OCI-M2 (cell line): Measurements from ENCODE around the gene GDNF.
"Not testable (repeated sequence)": the region's sequence is repeated elsewhere in the genome, so short reads cannot be mapped to it uniquely, and the experiment has no call there.

ENCODE experiments used
- DNase-seq: peaks from one replicate; lab custom pipeline; 2025; ENCODE audit not compliant: unreplicated experiment; lab: John Stamatoyannopoulos, UW

Gene GDNF

GRCh38 chr5:37839407-37840052, at the start of gene GDNF:
Gene GDNF, minus strand, starts transcription at chr5:37840041. Its CDS starts 5,245 bp downstream, at chr5:37834796.
- no peak for DNase-seq

GRCh38 chr5:37888476-37888875, 48.6 kb upstream of the GDNF start:
- no peak for DNase-seq

GRCh38 chr5:37886242-37886905, 46.5 kb upstream of the GDNF start:
- no peak for DNase-seq

GRCh38 chr5:37882636-37883035, 42.8 kb upstream of the GDNF start:
- DNase-seq = no peak

- no peak for DNase-seq
Measured at GRCh38 chr5:37881359-37881758, 41.5 kb upstream of the GDNF start.

GRCh38 chr5:37876943-37877342, 37.1 kb upstream of the GDNF start:
- no peak for DNase-seq

GRCh38 chr5:37876245-37876644, 36.4 kb upstream of the GDNF start:
- DNase-seq = no peak

- no peak for DNase-seq
Measured at GRCh38 chr5:37875051-37875787, 35.4 kb upstream of the GDNF start.

GRCh38 chr5:37873988-37874387, 34.1 kb upstream of the GDNF start:
- DNase-seq = no peak

GRCh38 chr5:37871023-37871815, 31.4 kb upstream of the GDNF start:
- no peak for DNase-seq

GRCh38 chr5:37869216-37869615, 29.4 kb upstream of the GDNF start:
- DNase-seq = no peak

- no peak for DNase-seq
Measured at GRCh38 chr5:37867654-37868053, 27.8 kb upstream of the GDNF start.

GRCh38 chr5:37862907-37863306, 23.1 kb upstream of the GDNF start:
- not testable (repeated sequence) for DNase-seq

- DNase-seq = no peak
Measured at GRCh38 chr5:37860206-37860605, 20.4 kb upstream of the GDNF start.

- no peak for DNase-seq
Measured at GRCh38 chr5:37859805-37860204, 20.0 kb upstream of the GDNF start.

- DNase-seq = no peak
Measured at GRCh38 chr5:37858250-37858649, 18.4 kb upstream of the GDNF start.

- DNase-seq = no peak
Measured at GRCh38 chr5:37857696-37858095, 17.9 kb upstream of the GDNF start.

- DNase-seq = no peak
Measured at GRCh38 chr5:37855438-37855837, 15.6 kb upstream of the GDNF start.

GRCh38 chr5:37851305-37851704, 11.5 kb upstream of the GDNF start:
- DNase-seq = no peak

GRCh38 chr5:37850226-37850865, 10.5 kb upstream of the GDNF start:
- DNase-seq = no peak

- DNase-seq = no peak
Measured at GRCh38 chr5:37849641-37850040, 9.8 kb upstream of the GDNF start.
